GM21723 (cell line): ENCODE measurements around the gene ATXN10.

Source experiments
- ATAC-seq: cut with Tn5 transposase; IDR thresholded peaks from one replicate; pipeline ENCODE4 v1.9.1; 2021; ENCODE audit warnings: mild to moderate bottlenecking, moderate library complexity; ENCODE audit not compliant: unreplicated experiment

The ATXN10 gene

GRCh38 chr22:45754822-45755221 is 83.2 kb downstream of the ATXN10 start:
- ATAC-seq: no peak

GRCh38 chr22:45756558-45756957 is 84.9 kb downstream of the ATXN10 start:
- no peak for ATAC-seq

GRCh38 chr22:45757068-45757467 is 85.4 kb downstream of the ATXN10 start:
- ATAC-seq: no peak

- no peak for ATAC-seq
Observed at GRCh38 chr22:45757936-45758335, 86.3 kb downstream of the ATXN10 start.

DNA sequence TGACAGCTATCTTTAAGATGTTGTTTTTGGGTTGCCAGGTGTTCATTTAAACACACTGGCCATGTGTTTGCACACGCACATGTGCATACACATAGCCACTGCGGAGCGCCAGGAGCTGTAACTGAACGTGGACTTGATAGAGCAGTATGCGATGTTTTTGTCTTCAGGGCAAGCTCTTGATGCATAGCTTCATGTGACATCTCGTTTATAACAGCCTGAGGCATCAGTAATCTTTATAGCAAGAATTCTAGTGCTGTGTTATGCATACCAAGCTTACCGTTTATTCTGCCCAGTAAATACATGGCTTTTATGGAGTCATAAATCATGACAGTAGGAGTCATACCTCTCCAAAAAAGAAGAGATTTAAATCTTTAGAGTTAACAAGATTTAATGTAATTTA is 87.0 kb downstream of the ATXN10 start:
- no peak for ATAC-seq

DNA sequence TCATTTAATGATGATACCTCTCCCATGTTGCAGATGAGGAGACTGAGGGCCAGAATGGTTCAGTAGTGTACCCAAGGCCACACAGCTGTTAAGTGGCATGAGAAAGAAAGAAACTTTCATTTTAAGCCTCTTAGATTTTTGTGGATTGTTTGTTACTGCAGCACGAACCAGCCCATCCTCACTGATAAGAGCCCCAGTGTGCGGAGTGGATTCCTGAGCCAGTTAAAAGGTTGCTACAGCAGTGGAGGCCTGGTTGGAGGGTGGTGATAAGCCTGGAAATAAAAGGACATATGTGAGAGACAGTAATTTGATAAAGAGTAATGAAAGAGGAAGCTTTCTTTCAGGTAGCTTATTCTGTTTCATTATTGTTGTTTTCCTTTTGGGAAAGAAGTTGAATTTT is 89.0 kb downstream of the ATXN10 start:
- no peak for ATAC-seq

DNA sequence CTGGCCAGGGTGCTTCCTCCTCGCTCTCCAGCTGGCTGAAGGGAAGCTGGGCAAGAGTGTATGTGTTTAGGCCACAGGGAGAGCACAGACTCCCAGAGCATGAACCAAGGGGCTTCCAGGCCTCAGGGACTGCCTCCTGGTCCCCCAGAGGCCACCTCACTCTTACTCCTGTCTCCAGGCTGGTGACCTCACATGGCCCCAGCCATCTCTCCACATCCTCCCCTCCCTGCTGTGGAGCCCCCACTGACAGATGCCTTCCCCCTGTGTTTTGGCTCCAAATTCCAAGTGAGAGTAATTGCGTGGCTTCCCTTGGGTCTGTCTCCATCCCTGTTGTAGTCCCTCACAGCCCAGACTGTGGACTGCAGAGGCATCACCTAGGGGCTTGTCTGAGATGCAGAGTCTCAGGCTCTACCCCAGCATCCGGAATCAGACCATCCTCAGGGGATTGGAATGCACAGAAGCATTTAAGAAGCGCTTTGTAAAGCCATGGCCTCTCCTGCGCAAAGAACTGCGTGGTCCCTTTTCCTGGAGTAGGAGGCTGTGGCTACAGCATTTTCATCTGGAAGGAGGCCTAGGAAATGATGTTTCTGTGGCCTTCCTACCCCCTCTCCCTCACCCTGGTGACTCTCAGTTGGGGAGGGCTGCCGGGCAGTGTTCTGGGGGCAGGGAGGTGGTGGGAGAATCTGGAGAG is 91.1 kb downstream of the ATXN10 start:
- no peak for ATAC-seq

DNA sequence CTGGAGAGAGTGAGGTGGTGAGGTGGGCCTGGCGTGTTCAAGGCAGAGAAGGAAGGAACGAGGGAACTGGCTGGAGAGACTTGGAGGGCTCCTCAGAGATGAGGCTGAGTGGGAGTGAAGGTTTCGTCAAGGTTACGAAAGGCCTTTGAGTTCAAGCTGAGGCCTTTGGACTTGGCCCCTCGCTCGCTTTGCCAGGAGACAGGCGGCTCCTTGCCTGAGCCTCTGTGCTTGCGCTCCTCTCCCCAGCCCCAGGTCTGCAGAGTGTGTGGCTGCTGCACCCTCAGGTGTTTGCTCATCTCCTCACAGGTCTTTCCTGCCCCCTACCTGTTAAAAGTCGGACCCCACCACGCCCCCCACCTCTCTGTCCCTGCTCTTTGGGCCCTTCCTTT is 91.6 kb downstream of the ATXN10 start:
- no peak for ATAC-seq

GRCh38 chr22:45768490-45768889 is 96.9 kb downstream of the ATXN10 start:
- ATAC-seq: no peak

DNA sequence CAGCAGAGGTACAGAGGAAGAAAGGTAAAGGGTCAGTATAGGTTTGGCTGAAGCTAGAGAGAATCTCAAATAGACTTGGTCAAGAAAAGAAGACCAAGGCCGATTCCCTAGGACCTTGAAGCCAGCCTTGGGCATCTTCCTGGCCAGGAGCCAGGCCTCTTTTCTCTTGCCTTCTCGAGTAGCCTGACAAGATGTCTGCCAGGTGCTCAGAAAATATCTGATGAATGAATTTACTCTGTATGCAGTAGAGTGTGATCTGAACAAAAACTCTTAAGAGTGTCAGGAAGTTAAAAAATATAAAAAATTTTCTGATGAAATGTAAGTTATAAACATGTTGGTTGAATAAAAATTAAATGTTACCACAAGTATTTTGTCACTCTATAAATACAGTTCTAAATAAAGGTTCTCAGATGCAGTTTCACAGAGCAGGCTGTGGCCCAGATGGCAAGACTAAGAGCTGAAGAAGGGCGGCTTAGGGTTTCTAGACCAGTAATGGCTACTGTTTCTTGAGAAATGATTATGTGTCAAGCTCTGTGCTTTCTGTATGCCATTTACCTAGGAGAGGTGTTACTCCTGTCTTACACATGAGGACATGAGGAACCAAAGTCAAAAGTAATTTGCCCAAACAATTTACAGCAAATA is 98.1 kb downstream of the ATXN10 start:
- no peak for ATAC-seq

GRCh38 chr22:45770506-45770905 is 98.9 kb downstream of the ATXN10 start:
- ATAC-seq: no peak

DNA sequence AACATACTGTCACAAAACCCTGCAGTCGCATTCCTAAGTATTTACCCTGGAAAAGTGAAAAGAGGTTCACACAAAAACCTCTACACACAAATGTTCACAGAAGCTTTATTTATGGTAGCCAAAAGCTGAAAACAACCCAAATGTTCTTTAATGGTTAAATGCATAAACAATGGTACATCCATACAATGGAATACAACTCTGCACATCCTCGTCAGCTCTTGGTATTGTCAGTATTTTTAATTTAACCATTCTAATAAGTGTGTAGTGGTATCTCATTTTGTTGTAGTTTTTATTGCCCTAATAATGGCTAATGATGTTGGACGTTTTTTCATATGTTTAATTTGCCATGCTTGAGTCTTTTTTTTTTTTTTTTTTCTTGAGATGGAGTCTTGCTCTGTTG is 99.4 kb downstream of the ATXN10 start:
- ATAC-seq: no peak

DNA sequence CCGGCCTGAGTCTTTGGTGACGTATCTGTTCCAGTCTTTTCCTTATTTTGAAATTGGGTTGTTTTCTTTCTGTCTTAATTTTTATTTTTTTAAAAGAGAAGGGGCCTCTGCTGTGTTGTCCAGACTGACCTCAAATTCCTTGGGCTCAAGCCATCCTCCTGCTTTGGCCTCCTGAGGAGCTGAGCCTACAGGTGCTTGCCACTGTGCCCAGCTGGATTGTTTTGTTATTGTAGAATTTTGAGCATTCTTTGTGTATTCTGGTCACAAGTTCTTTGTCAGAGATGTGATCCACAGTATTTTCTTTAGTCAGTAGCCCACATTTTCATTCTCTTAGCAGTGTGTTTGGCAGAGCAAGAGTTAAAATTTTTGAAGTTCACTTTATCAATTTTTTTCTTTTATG is 100.1 kb downstream of the ATXN10 start:
- ATAC-seq: no peak

DNA sequence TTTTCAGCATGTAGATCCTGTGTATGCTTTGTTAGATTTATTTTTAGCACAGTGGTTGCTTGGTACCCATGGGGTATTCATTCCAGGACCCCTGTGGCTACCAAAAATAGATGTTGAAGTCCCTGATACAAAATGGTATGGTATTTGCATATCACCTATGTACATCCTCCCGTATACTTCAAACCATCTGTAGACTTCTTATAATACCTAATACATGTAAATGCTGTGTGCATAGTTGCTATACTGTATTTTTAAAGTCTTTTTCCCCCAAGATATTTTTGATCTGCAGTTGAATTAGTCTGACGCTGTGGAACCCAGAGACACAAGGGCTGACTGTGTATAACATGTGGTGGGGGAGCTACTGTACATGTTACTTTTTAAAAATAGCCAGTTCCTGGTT is 101.1 kb downstream of the ATXN10 start:
- no peak for ATAC-seq

DNA sequence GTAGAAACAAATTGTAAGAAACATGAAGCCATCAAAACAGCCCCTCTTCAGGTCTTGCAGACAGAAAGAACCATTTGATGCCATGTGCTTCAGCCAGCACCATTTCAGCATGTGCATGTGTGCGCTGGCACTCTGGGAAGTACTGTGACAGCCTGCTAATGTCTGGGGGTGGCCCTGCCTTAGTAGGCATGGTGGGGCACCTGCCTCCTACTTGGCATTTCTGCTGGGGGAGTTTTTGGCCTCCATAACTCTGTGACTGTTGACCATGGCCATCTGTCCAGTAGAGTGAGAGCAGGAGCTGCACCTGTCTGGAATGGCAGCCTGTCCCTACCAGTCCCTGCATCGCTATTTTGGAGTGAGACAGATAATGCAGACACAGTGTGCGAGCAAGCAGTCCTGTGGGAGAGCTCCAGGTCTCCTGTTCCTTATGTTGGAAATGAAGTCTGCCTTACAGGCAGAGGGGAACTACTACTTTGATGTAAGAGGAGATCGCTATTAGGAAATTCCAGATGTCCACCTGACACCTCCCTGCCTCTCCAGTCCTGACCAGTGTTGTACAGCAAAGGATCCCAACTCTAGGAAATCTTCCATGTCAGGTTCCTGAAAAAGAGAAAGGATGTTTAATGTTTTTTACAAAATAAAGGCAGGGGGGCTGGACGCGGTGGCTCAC is 102.5 kb downstream of the ATXN10 start:
- ATAC-seq: no peak

DNA sequence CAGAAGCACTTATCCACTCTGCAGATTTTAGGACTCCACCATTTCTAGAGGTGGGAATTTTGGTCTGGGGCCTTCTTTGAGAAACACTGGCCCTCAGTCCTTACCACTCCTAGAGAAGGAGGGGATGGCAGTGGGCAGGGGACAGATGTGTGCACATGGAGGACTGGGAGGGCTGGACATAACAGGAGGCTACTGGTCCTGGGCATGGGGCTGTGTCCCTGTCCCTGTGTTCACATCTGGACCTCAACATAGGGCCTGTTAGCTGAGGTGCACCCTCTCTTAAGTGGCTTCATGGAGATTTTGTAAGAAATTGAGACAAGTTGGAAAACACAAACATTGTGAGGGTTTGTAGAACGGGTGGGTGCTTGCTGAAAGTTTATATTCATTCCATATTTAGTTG is 103.4 kb downstream of the ATXN10 start:
- ATAC-seq: no peak

DNA sequence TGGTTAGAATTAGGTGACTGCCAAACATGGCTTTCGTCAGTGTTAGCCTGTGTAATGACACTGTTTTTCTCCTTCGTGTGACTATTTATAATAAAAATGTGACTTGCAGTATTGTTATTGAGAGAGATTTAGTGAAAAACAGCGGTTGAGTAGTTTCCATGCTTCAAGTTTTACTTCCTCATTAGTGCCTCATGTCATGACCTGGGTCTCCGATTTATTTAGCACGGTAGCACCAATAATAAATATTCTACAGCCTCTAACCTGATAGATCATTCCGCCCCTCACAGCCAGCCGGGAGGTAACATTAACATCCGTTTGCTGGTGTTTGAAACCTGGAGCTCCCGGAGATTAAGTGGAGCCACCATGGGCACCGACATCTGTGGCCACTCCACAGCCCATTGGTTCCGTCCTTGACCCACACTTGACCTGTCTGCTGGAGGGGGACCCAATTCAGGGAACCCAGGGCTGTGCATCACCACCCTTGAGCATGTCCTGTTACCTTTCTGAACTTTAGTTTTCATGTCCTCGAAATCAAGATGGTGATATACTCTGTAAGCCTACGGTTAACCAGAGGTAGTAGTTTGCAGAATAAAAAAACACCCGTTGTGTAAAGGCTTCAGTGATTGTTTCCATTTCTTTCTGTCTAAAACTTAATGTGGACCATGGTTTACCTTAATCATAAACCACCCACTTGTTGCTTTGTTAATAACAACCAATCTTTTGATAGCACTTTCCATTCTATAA is 104.1 kb downstream of the ATXN10 start:
- peak; percentile 62 for ATAC-seq

GRCh38 chr22:45776313-45776585 is 104.6 kb downstream of the ATXN10 start:
- peak; percentile 7 for ATAC-seq

DNA sequence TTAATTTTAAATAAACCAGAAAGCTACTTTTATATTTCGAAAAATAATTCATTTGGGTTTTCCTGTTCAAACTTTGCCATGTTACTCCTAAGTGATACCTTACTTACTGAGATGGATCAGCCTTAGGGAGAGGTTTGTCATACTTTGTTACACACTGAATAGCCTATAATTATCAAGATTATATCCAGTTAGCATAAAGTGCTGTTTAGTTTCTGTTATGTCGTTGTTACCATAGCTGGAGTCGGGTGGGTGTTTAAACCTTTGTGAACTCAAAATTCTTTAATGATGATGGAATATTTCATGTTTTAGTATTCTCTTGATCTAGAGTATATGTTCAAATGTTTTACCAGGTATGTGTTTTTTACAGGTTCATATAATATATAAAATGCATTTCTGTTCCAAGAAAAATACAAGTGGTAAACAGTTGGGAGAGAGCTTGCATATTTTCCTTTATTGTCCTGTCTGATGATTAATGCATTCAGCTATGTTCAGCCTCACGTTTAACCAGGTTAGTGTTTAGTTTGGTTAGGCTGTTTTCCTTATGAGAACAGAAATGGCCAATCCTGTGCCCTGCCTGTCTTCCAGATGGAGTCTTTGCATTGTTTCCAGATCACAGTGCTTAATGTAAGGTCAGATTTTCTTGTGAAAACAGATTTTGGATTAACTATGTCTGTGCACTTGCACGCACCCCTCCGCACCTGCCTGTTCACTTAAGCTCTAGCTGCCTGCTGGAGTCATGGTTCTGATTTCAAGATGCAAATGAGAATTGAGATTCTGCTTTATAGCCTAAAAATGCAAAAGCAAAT is 105.6 kb downstream of the ATXN10 start:
- ATAC-seq: no peak

DNA sequence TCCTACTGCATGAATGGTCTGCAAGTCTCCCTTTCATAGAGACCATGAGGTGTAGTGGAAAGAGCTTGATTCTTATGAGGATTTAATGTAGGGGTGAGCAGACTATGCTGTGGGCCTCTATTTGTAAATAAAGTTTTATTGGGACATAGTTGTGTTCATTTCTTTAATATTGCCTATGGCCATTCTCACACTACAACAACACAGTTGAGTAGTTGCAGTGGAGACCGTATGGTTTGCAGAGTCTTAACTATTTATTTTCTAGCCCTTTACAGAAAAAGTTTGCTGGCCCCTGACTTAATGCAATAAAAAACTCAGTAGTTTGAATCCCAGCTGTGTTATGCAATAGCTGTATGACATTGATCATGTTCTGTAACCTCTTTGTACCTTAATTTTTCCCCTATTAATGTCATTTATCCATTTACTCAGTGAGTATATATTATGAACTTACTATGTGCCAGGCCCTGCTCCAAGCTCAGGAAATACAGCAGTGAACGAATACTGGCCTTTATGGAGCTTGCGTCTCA is 106.3 kb downstream of the ATXN10 start:
- no peak for ATAC-seq

GRCh38 chr22:45781459-45781858 is 109.8 kb downstream of the ATXN10 start:
- ATAC-seq: no peak
